Kidney epithelial cell (primary cell): ENCODE results near the gene SLC25A18. TPM values are rescaled to one million over a fixed set of nuclear protein-coding genes. Genes with fewer than 3 reads are reported as not detected.
"Not testable (repeated sequence)": the region's sequence is repeated elsewhere in the genome, so short reads cannot be mapped to it uniquely, and the experiment has no call there.

Source experiments
- DNase-seq: peaks from one replicate; pipeline ENCODE4 v3.0.0-alpha.2; 2010; ENCODE audit warnings: low read depth
- H3K27me3 ChIP-seq: 2 replicates; pipeline ENCODE4 v1.6.0; 2011; ENCODE audit warnings: low read length; ENCODE audit not compliant: control insufficient read depth, insufficient read depth
- H3K36me3 ChIP-seq: 2 replicates; pipeline ENCODE4 v1.5.1; 2011; ENCODE audit warnings: low read length; ENCODE audit not compliant: control insufficient read depth, insufficient read depth
- H3K4me3 ChIP-seq: 2 replicates; pipeline ENCODE4 v1.5.1; 2011; ENCODE audit warnings: low read depth, mild to moderate bottlenecking, control low read depth, low read length
- CTCF ChIP-seq: IDR thresholded peaks from 2 replicates; pipeline ENCODE4 v1.5.1; 2011; ENCODE audit warnings: mild to moderate bottlenecking, moderate library complexity, low read length, control low read depth, inconsistent platforms; ENCODE audit not compliant: insufficient read depth, poor library complexity, severe bottlenecking
- total RNA-seq: library from RNA; depleted of rRNA; stranded (reverse); fragments of >200 nt; gene quantifications from 2 replicates; pipeline ENCODE4 v1.2.3, GENCODE V29; 2015

The SLC25A18 gene
- total RNA-seq, result 0.08 TPM in 1 of 2 replicates, not detected in the other

- no peak within 1 kb of the TSS for H3K4me3 ChIP-seq
- H3K36me3 ChIP-seq, result no peaks in the 10 kb centered on the region
- no peak for DNase-seq
- TF ChIP-seq CTCF, result no peak
- no peaks in the 10 kb centered on the region for H3K27me3 ChIP-seq
Measured at GRCh38 chr22:17562906-17563870, at the start of gene SLC25A18. Gene SLC25A18 (plus strand): TSS chr22:17563498. CDS start chr22:17579945, 16,447 bp downstream.

GRCh38 chr22:17513612-17514011 lies 49.7 kb upstream of the SLC25A18 start:
- no peak for DNase-seq
- TF ChIP-seq CTCF, result no peak
- Histone ChIP-seq H3K27me3 (no peaks in the 10 kb centered on the region), H3K36me3 (no peaks in the 10 kb centered on the region), H3K4me3 (no peak overlapping the region)

GRCh38 chr22:17514084-17514483 lies 49.2 kb upstream of the SLC25A18 start:
- Histone ChIP-seq H3K4me3 (no peak overlapping the region), H3K36me3 (no peaks in the 10 kb centered on the region), H3K27me3 (no peaks in the 10 kb centered on the region)
- TF ChIP-seq CTCF, result no peak
- no peak for DNase-seq

GRCh38 chr22:17518406-17518805 lies 44.9 kb upstream of the SLC25A18 start:
- no peak for TF ChIP-seq CTCF

GRCh38 chr22:17521971-17522370 lies 41.3 kb upstream of the SLC25A18 start:
- DNase-seq, H3K27me3 ChIP-seq, H3K36me3 ChIP-seq, H3K4me3 ChIP-seq: not testable (repeated sequence)

More at GRCh38 chr22:17518406-17518805, 44.9 kb upstream of the SLC25A18 start:
- DNase-seq, result no peak
- no peaks in the 10 kb centered on the region for H3K27me3 ChIP-seq
- no peaks in the 10 kb centered on the region for H3K36me3 ChIP-seq
- no peak overlapping the region for H3K4me3 ChIP-seq

- no peaks in the 10 kb centered on the region for H3K27me3 ChIP-seq
- DNase-seq, result no peak
- H3K36me3 ChIP-seq, result no peaks in the 10 kb centered on the region
- H3K4me3 ChIP-seq, result no peak overlapping the region
- no peak for TF ChIP-seq CTCF
Measured at GRCh38 chr22:17523925-17524324, 39.4 kb upstream of the SLC25A18 start.
